Muscle of leg (tissue), 16 donors: Measurements from ENCODE around the gene OR1E1. TPM values are rescaled to one million over a fixed set of nuclear protein-coding genes. Genes with fewer than 3 reads are reported as not detected.
"Not testable (repeated sequence)": the region's sequence is repeated elsewhere in the genome, so short reads cannot be mapped to it uniquely, and the experiment has no call there.

Source experiments
- DNase-seq: peaks from one replicate; pipeline ENCODE4 v3.0.0; 2013
- H3K27ac ChIP-seq: one replicate; pipeline ENCODE4 v1.5.1; 2013; ENCODE audit warnings: mild to moderate bottlenecking, low read length, control low read depth
- H3K27me3 ChIP-seq: one replicate; pipeline ENCODE4 v1.6.1; 2013; ENCODE audit warnings: low read length; ENCODE audit not compliant: control insufficient read depth, insufficient read depth
- H3K36me3 ChIP-seq: one replicate; pipeline ENCODE4 v1.6.1; 2013; ENCODE audit warnings: low read length; ENCODE audit not compliant: control insufficient read depth, insufficient read depth
- H3K4me1 ChIP-seq: one replicate; pipeline ENCODE4 v1.6.1; 2013; ENCODE audit warnings: low read length; ENCODE audit not compliant: control insufficient read depth, insufficient read depth
- H3K4me3 ChIP-seq: one replicate; pipeline ENCODE4 v1.5.1; 2013; ENCODE audit warnings: low read length, control low read depth
- H3K9me3 ChIP-seq: replicated peaks from 2 replicates; pipeline ENCODE4 v1.6.1; 2013; ENCODE audit warnings: low read depth, low read length; ENCODE audit not compliant: control insufficient read depth
- WGBS: methylation state at CpG from one replicate; pipeline ENCODE4 v1.1.5; 2013; ENCODE audit warnings: missing lambda C conversion rate; ENCODE audit not compliant: insufficient coverage; 5-methylcytosine and 5-hydroxymethylcytosine counted together
- long read RNA-seq, 11 donors: transcript quantifications; one replicate each; lab custom pipeline, GENCODE V29; 2026
- polyA plus RNA-seq, 8 donors: library from polyadenylated mRNA; unstranded; fragments of 120-200 nt; gene quantifications; one replicate each; pipeline versions ENCODE4 v1.2.1 to v1.2.3, GENCODE V29; 2013; ENCODE audit warnings: inconsistent platforms in 1 of 8, low replicate concordance in 1 of 8; ENCODE audit not compliant: insufficient read length in 8 of 8, insufficient read depth in 1 of 8
- total RNA-seq: library from RNA; stranded (reverse); fragments of 120-200 nt; gene quantifications from one replicate; pipeline ENCODE4 v1.2.4, GENCODE V29; 2013

Gene OR1E1
- total RNA-seq (not detected), polyA plus RNA-seq (not detected)
- long read RNA-seq, donor 1 = 0 reads
- long read RNA-seq, donor 2 = 0 reads
- long read RNA-seq, donor 3 = 0 reads
- long read RNA-seq, donor 4 = 0 reads
- long read RNA-seq, donor 5 = 0 reads
- long read RNA-seq, donor 6 = 0 reads
- long read RNA-seq, donor 7 = 0 reads
- long read RNA-seq, donor 8 = 0 reads
- long read RNA-seq, donor 9 = 0 reads
- long read RNA-seq, donor 10 = 0 reads
- long read RNA-seq, donor 11 = 0 reads

GRCh38 chr17:3398310-3398709 lies at the start of gene OR1E1:
Gene OR1E1 (minus strand): TSS chr17:3398410. CDS start chr17:3398410, 0 bp downstream.
- Histone ChIP-seq H3K9me3 (no peaks in the 10 kb centered on the region), H3K4me3 (no peak within 1 kb of the TSS)

GRCh38 chr17:3447625-3448024 lies 49.4 kb upstream of the OR1E1 start:
- WGBS = no CpG with 5 or more reads among the region's 2 CpGs

More at GRCh38 chr17:3398310-3398709, at the start of gene OR1E1:
- H3K4me1 ChIP-seq = no peaks in the 10 kb centered on the region
- H3K27me3 ChIP-seq = no peaks in the 10 kb centered on the region
- no peaks in the 10 kb centered on the region for H3K36me3 ChIP-seq
- H3K27ac ChIP-seq = no peak within 1 kb of the TSS
- no peak for DNase-seq
- WGBS = no CpG with 5 or more reads among the region's 1 CpG

GRCh38 chr17:3440451-3440850 lies 42.2 kb upstream of the OR1E1 start:
- DNase-seq = no peak
- no peak overlapping the region for H3K4me3 ChIP-seq
- WGBS = no CpG with 5 or more reads among the region's 2 CpGs
- H3K27me3 ChIP-seq = no peaks in the 10 kb centered on the region
- no peaks in the 10 kb centered on the region for H3K4me1 ChIP-seq
- H3K36me3 ChIP-seq = no peaks in the 10 kb centered on the region
- H3K27ac ChIP-seq = no peak overlapping the region
- no peaks in the 10 kb centered on the region for H3K9me3 ChIP-seq

More at GRCh38 chr17:3447625-3448024, 49.4 kb upstream of the OR1E1 start:
- DNase-seq = no peak
- Histone ChIP-seq H3K27ac (no peak overlapping the region), H3K36me3 (no peaks in the 10 kb centered on the region), H3K27me3 (no peaks in the 10 kb centered on the region), H3K4me1 (no peaks in the 10 kb centered on the region), H3K4me3 (no peak overlapping the region), H3K9me3 (no peaks in the 10 kb centered on the region)

- Histone ChIP-seq H3K27ac (no peak overlapping the region), H3K4me1 (no peaks in the 10 kb centered on the region), H3K36me3 (no peaks in the 10 kb centered on the region), H3K4me3 (no peak overlapping the region), H3K27me3 (no peaks in the 10 kb centered on the region), H3K9me3 (no peaks in the 10 kb centered on the region)
- DNase-seq = no peak
- WGBS = 50% methylated on average over 1 of the region's 1 CpG
Measured at GRCh38 chr17:3438368-3438767, 40.2 kb upstream of the OR1E1 start.

GRCh38 chr17:3433741-3434140 lies 35.5 kb upstream of the OR1E1 start, which contains the start of gene OR1E2:
Gene OR1E2 (minus strand): TSS chr17:3433841. CDS start chr17:3433841, 0 bp downstream.
- no peaks in the 10 kb centered on the region for H3K4me1 ChIP-seq
- no peaks in the 10 kb centered on the region for H3K36me3 ChIP-seq
- WGBS = 86% methylated on average over 2 of the region's 3 CpGs
- no peak for DNase-seq
- no peak within 1 kb of the TSS for H3K27ac ChIP-seq
- no peak within 1 kb of the TSS for H3K4me3 ChIP-seq
- no peaks in the 10 kb centered on the region for H3K9me3 ChIP-seq
- no peaks in the 10 kb centered on the region for H3K27me3 ChIP-seq

- 30% methylated on average over 6 of the region's 7 CpGs for WGBS
- not testable (repeated sequence) for H3K9me3 ChIP-seq, H3K27me3 ChIP-seq, H3K36me3 ChIP-seq, H3K27ac ChIP-seq, H3K4me3 ChIP-seq, H3K4me1 ChIP-seq
- DNase-seq = peak; percentile 5
Measured at GRCh38 chr17:3433215-3433614, 35.0 kb upstream of the OR1E1 start.

GRCh38 chr17:3418222-3418621 lies 20.0 kb upstream of the OR1E1 start:
- Histone ChIP-seq H3K9me3 (no peaks in the 10 kb centered on the region), H3K27ac (no peak overlapping the region), H3K36me3 (no peaks in the 10 kb centered on the region), H3K4me3 (no peak overlapping the region), H3K27me3 (no peaks in the 10 kb centered on the region), H3K4me1 (no peaks in the 10 kb centered on the region)
- 17% methylated on average over 2 of the region's 2 CpGs for WGBS
- DNase-seq = no peak

GRCh38 chr17:3415610-3416009 lies 17.4 kb upstream of the OR1E1 start:
- H3K9me3 ChIP-seq = no peaks in the 10 kb centered on the region
- no CpG with 5 or more reads among the region's 5 CpGs for WGBS

GRCh38 chr17:3412216-3412615 lies 14.0 kb upstream of the OR1E1 start:
- not testable (repeated sequence) for H3K27me3 ChIP-seq, H3K27ac ChIP-seq, H3K4me1 ChIP-seq, H3K9me3 ChIP-seq, DNase-seq, H3K4me3 ChIP-seq, H3K36me3 ChIP-seq
- WGBS = no CpG with 5 or more reads among the region's 16 CpGs

More at GRCh38 chr17:3415610-3416009, 17.4 kb upstream of the OR1E1 start:
- no peaks in the 10 kb centered on the region for H3K27me3 ChIP-seq
- H3K4me3 ChIP-seq = no peak overlapping the region
- H3K27ac ChIP-seq = no peak overlapping the region
- H3K36me3 ChIP-seq = no peaks in the 10 kb centered on the region
- DNase-seq = no peak
- H3K4me1 ChIP-seq = no peaks in the 10 kb centered on the region

GRCh38 chr17:3411070-3411469 lies 12.9 kb upstream of the OR1E1 start, which contains the start of gene OR3A3:
Gene OR3A3 (plus strand): TSS chr17:3411370.
- H3K36me3 ChIP-seq = no peaks in the 10 kb centered on the region
- H3K4me1 ChIP-seq = no peaks in the 10 kb centered on the region
- H3K9me3 ChIP-seq = peaks cover 10% of the 10 kb centered on the region
- no peak within 1 kb of the TSS for H3K27ac ChIP-seq
- H3K27me3 ChIP-seq = no peaks in the 10 kb centered on the region
- no peak within 1 kb of the TSS for H3K4me3 ChIP-seq
- 71% methylated on average over 1 of the region's 3 CpGs for WGBS
- no peak for DNase-seq
